Left lung (tissue), 10 donors: ENCODE results near the gene TRAF3IP1. TPM values are rescaled to one million over a fixed set of nuclear protein-coding genes. Genes with fewer than 3 reads are reported as not detected.

ENCODE experiments used
- ATAC-seq: fragments of 200-7000 bp; cut with Tn5 transposase; one replicate; pipeline ENCODE4 v1.9.1; 2020; ENCODE audit warnings: moderate library complexity
- DNase-seq, 4 donors: peaks; one replicate each; pipeline ENCODE4 v3.0.0-alpha.2; 2013 to 2020
- H3K27ac ChIP-seq, 2 donors: fragments of 200-600 bp; sonication (generic) in 1 of 2; one replicate each; pipeline versions ENCODE4 v1.5.0 to v1.8.0; 2020 to 2021
- H3K27me3 ChIP-seq, 2 donors: fragments of 200-600 bp; sonication (generic) in 1 of 2; one replicate each; pipeline versions ENCODE4 v1.5.0 to v1.8.0; 2020 to 2021
- H3K36me3 ChIP-seq, 2 donors: fragments of 200-600 bp; sonication (generic) in 1 of 2; one replicate each; pipeline versions ENCODE4 v1.5.0 to v1.8.0; 2020 to 2021
- H3K4me1 ChIP-seq, 2 donors: fragments of 200-600 bp; one replicate each; pipeline ENCODE4 v1.8.0; 2021
- H3K4me3 ChIP-seq, 2 donors: fragments of 200-600 bp; sonication (generic) in 1 of 2; one replicate each; pipeline versions ENCODE4 v1.5.0 to v1.8.0; 2020 to 2021; ENCODE audit warnings: mild to moderate bottlenecking in 1 of 2
- H3K9me3 ChIP-seq, 2 donors: fragments of 200-600 bp; sonication (generic) in 1 of 2; one replicate each; pipeline versions ENCODE4 v1.5.0 to v1.8.0; 2020 to 2021
- intact Hi-C, 2 donors: fragments of 100-400 bp; cut with DNase I; formaldehyde crosslinking; loops; one replicate each; pipeline versions ENCODE4 v1.11.2 to v1.14.2; 2022
- polyA plus RNA-seq, 6 donors: library from polyadenylated mRNA; unstranded; fragments of 120-200 nt; gene quantifications; one replicate each; pipeline ENCODE4 v1.2.1, GENCODE V29; 2013; ENCODE audit not compliant: insufficient read length in 6 of 6
- total RNA-seq, 2 donors: library from RNA; stranded (reverse); fragmentation: NEBNext Ultra II Directional; extraction: Animal tissue kit (Norgen Biotek cat#: 25700); gene quantifications; one replicate each; pipeline ENCODE4 v1.2.1, GENCODE V29; 2021
- TF ChIP-seq, protein P1 (sequence below), 2 donors: fragments of 200-600 bp; sonication (generic) in 1 of 2; IDR thresholded peaks; one replicate each; pipeline versions ENCODE4 v1.5.0 to v1.8.0; 2021; ENCODE audit warnings: antibody characterized with exemption in 2 of 2
- donor health status: DM: no; HTN: yes; CAD: no.
- donor health status: DM: no; HTN: no; CAD: no.

TRAF3IP1 gene
- total and polyA plus RNA-seq, 8 donors, result 11.6 to 22.6 (median 19.7) TPM

DNA sequence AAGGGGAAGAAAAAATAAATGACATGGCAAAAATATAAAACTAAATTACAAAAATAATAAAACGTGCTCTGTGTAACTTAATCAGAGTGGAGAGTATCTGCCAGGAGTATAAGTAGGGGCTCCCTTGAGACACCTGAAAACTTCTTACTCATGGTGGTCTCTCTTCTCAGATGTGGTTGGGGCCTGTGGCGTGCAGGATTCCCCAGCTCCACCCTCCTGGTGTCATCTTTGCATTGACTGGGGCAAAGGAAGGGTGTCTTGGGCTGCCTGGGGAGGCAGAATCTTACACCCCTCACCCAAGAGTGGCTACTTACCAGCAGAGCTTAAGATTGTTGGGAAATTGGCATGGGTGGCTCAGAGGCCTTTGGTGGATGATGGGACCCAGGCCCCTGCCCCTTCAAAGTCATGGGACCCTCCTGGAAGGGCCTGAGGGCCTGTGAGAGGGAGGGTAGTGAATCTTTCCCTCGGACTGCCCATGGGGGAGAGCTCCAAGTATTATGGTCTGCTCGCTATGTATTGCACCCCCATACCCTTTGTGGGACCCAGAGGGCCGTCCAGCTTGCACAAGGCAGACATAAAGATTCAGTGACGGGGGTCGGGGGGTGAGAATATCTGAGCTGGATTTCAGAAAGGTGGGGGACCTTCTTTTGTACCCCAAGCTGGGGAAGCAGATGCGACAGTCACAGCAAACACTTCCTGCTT, 6.9 kb upstream of the TRAF3IP1 start:
- Histone ChIP-seq H3K9me3 (no peaks in the 10 kb centered on the region), H3K27ac (no peak overlapping the region), H3K27me3 (no peaks in the 10 kb centered on the region), H3K4me1 (no peaks in the 10 kb centered on the region), H3K36me3 (no peaks in the 10 kb centered on the region), H3K4me3 (no peak overlapping the region)
- DNase-seq, result no peak
- intact Hi-C loops, result no loop called here
- TF ChIP-seq, protein P1, sequence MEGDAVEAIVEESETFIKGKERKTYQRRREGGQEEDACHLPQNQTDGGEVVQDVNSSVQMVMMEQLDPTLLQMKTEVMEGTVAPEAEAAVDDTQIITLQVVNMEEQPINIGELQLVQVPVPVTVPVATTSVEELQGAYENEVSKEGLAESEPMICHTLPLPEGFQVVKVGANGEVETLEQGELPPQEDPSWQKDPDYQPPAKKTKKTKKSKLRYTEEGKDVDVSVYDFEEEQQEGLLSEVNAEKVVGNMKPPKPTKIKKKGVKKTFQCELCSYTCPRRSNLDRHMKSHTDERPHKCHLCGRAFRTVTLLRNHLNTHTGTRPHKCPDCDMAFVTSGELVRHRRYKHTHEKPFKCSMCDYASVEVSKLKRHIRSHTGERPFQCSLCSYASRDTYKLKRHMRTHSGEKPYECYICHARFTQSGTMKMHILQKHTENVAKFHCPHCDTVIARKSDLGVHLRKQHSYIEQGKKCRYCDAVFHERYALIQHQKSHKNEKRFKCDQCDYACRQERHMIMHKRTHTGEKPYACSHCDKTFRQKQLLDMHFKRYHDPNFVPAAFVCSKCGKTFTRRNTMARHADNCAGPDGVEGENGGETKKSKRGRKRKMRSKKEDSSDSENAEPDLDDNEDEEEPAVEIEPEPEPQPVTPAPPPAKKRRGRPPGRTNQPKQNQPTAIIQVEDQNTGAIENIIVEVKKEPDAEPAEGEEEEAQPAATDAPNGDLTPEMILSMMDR (IDR thresholded peaks at IDR 0.05), result no peak
- no peak for ATAC-seq

DNA sequence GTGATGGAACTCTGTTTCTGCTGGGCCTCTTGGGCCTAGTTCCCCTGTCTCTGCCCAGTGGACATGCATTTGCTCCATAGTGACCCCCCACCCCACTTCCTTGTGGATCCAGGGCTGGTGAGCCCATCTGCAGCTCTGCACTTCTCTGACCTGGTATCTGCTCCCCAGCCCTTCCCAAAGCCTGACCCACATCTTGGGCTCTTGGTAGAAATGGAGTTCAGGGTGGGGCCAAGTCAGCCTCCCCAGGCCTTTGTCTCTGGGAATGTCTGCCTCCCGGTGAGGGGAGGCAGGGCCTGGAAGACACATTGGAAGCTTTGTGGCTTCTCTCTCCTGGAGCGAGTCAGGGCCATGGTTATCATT, 6.3 kb upstream of the TRAF3IP1 start:
- no peaks in the 10 kb centered on the region for H3K36me3 ChIP-seq
- no peaks in the 10 kb centered on the region for H3K27me3 ChIP-seq
- H3K27ac ChIP-seq, result no peak overlapping the region
- H3K9me3 ChIP-seq, result no peaks in the 10 kb centered on the region
- H3K4me1 ChIP-seq, result no peaks in the 10 kb centered on the region
- TF ChIP-seq, protein P1 (IDR thresholded peaks at IDR 0.05), result no peak
- H3K4me3 ChIP-seq, result no peak overlapping the region
- no peak for DNase-seq
- ATAC-seq, result no peak
- intact Hi-C loops, result no loop called here

DNA sequence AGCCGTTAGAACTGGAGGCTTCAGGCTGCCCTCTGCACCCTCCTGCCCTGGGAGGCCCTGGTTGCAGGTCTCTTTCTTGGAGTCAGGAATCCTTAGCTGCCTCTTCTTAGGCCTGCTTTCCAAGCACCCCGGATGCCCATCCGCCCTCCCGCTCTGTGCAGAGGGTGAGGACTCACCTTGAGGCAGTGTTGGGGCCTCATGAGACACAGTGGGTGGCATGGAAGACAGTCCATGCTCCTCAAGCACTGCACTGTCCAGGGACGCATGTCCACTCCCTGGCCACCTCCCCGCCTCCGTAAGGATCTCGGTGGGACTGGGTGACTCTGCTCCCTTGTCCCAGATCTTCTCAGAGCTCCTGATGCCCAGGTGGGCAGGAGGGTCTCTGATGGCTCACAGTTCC, 5.7 kb upstream of the TRAF3IP1 start:
- H3K4me3 ChIP-seq, result no peak overlapping the region
- TF ChIP-seq, protein P1 (IDR thresholded peaks at IDR 0.05), result no peak
- no peak overlapping the region for H3K27ac ChIP-seq
- ATAC-seq, result no peak
- intact Hi-C loops, result no loop called here
- peaks cover 0 to 2% of the 10 kb centered on the region in 2 donors for H3K27me3 ChIP-seq
- peaks cover 0 to 2% of the 10 kb centered on the region in 2 donors for H3K4me1 ChIP-seq
- no peak for DNase-seq
- H3K9me3 ChIP-seq, result no peaks in the 10 kb centered on the region
- H3K36me3 ChIP-seq, result no peaks in the 10 kb centered on the region

DNA sequence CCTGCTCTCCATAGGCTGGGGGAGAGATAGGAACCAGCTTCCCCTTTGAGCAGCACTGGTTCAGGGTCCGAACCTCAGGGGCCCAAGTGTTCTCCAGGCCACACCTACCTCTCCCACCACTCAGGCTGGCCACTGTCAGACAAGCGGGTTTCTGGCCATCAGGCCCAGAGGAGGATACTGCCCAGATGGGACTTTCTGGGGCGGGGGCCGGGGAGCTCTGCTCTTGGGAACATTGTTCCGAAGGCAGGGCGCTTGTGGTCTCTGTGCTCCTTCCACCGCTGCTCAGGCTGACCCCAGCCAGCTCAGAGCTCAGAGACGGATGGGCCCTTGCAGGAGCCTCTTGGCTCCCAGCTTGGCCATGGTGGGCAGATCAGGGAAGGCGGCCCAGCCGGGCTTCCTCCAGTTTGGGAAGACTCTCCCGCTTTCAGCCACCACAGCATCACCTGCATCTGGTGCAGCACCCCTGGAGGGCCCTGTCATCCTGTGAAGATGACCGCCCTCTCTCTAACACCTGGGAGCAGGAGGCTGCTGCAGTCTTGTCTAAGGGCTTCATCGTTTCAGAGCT, 5.2 kb upstream of the TRAF3IP1 start:
- H3K36me3 ChIP-seq, result no peaks in the 10 kb centered on the region
- H3K27ac ChIP-seq, result no peak overlapping the region
- intact Hi-C loops, result no loop called here
- H3K27me3 ChIP-seq, result peaks cover 0 to 7% of the 10 kb centered on the region in 2 donors
- TF ChIP-seq, protein P1 (IDR thresholded peaks at IDR 0.05), result no peak
- H3K9me3 ChIP-seq, result no peaks in the 10 kb centered on the region
- no peak overlapping the region for H3K4me3 ChIP-seq
- ATAC-seq, result no peak
- no peak for DNase-seq
- H3K4me1 ChIP-seq, result peaks cover 0 to 7% of the 10 kb centered on the region in 2 donors

DNA sequence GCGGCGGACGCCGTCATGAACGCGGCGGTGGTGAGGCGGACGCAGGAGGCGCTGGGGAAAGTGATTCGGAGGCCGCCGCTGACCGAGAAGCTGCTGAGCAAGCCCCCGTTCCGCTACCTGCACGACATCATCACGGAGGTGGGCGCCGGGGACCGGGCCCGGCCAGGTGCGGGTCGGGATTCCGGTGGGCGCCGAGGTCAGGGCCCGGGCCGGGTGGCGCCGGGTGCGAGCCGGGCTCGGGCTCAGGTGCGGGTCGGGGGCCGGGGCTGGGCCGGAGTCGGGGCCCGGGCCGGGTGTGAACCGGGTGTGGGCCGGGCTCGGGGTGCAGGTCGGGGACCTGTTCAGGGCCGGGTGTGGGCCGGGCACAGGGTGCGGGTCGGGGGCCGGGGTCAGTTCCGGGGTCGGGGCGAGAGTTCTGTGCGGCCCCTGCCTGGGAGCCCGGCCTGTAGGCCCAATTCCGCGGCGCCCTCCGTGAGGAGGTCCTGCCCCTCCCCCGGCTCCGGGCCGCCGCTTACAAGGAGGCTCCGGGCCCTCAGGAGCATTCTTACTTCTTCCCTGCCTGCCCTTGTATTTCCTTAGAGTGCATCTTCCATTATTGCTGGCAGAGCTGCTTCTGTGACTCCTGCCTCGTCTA, 447 bp downstream of the TRAF3IP1 start:
- Histone ChIP-seq H3K9me3 (no peaks in the 10 kb centered on the region), H3K27ac (peak overlapping the region in 1 of 2 donors; percentile 33), H3K4me1 (peaks cover 7 to 21% of the 10 kb centered on the region in 2 donors), H3K4me3 (peak overlapping the region; percentile 64 to 67), H3K27me3 (peaks cover 0 to 13% of the 10 kb centered on the region in 2 donors), H3K36me3 (no peaks in the 10 kb centered on the region)
- TF ChIP-seq, protein P1 (IDR thresholded peaks at IDR 0.05), result no peak
- intact Hi-C loops, result no loop called here
- ATAC-seq, result peak; percentile 2
- peak in 1 of 4 donors; percentile 86 for DNase-seq
